GM12873 (cell line): ENCODE measurements around the gene NFASC.

Experiments
- CTCF ChIP-seq: IDR thresholded peaks from 2 replicates; pipeline ENCODE4 v1.5.1; 2012; ENCODE audit warnings: low read depth, mild to moderate bottlenecking, moderate library complexity, low read length, control low read depth; ENCODE audit not compliant: insufficient read depth; ENCODE audit errors: missing control alignments

Gene NFASC

GRCh38 chr1:204896787-204897469 lies 26.3 kb downstream of the NFASC start:
- TF ChIP-seq CTCF: no peak

GRCh38 chr1:204900721-204901120 lies 30.1 kb downstream of the NFASC start:
- no peak for TF ChIP-seq CTCF

- TF ChIP-seq CTCF: no peak
Observed at GRCh38 chr1:204902671-204903070, 32.0 kb downstream of the NFASC start.

- TF ChIP-seq CTCF: no peak
Observed at GRCh38 chr1:204904228-204904810, 33.7 kb downstream of the NFASC start.

- no peak for TF ChIP-seq CTCF
Observed at GRCh38 chr1:204909109-204909508, 38.4 kb downstream of the NFASC start.

GRCh38 chr1:204915861-204916495 lies 45.3 kb downstream of the NFASC start:
- no peak for TF ChIP-seq CTCF

GRCh38 chr1:204917802-204918201 lies 47.1 kb downstream of the NFASC start:
- no peak for TF ChIP-seq CTCF
